Measurements from ENCODE around the gene NABP1. TPM values are rescaled to one million over a fixed set of nuclear protein-coding genes. Genes with fewer than 3 reads are reported as not detected.

The NABP1 gene
- total RNA-seq, 1 donor from 2014 or later, result 15.3 TPM

- Mint-ChIP-seq H3K27me3 (no peaks in the 10 kb centered on the region), H3K9me3 (no peaks in the 10 kb centered on the region), H3K4me3 (no peak overlapping the region), H3K4me1 (ENCODE audit: unreplicated experiment) (peaks cover 18% of the 10 kb centered on the region), H3K36me3 (peaks cover 4% of the 10 kb centered on the region), H3K27ac (no peak overlapping the region)
- no peak for DNase-seq (ENCODE audit: extremely low spot score, unreplicated experiment)
- TF ChIP-seq CTCF (conservative IDR thresholded peaks at IDR 0.05), result no peak
Measured at GRCh38 chr2:191692502-191693115, 14.7 kb downstream of the NABP1 start.

- H3K4me3 Mint-ChIP-seq, result no peak overlapping the region
- DNase-seq (ENCODE audit: extremely low spot score, unreplicated experiment), result no peak
- peaks cover 4% of the 10 kb centered on the region for H3K36me3 Mint-ChIP-seq
- H3K27ac Mint-ChIP-seq, result no peak overlapping the region
- no peaks in the 10 kb centered on the region for H3K27me3 Mint-ChIP-seq
- H3K9me3 Mint-ChIP-seq, result peaks cover 4% of the 10 kb centered on the region
- H3K4me1 Mint-ChIP-seq (ENCODE audit: unreplicated experiment), result peaks cover 18% of the 10 kb centered on the region
- TF ChIP-seq CTCF (conservative IDR thresholded peaks at IDR 0.05), result no peak
Measured at GRCh38 chr2:191693166-191693565, 15.2 kb downstream of the NABP1 start.

GRCh38 chr2:191693778-191694177, 15.8 kb downstream of the NABP1 start:
- no peak for DNase-seq (ENCODE audit: extremely low spot score, unreplicated experiment)
- Mint-ChIP-seq H3K27me3 (no peaks in the 10 kb centered on the region), H3K4me3 (no peak overlapping the region), H3K9me3 (peaks cover 4% of the 10 kb centered on the region), H3K4me1 (ENCODE audit: unreplicated experiment) (peaks cover 13% of the 10 kb centered on the region), H3K36me3 (no peaks in the 10 kb centered on the region), H3K27ac (no peak overlapping the region)
- no peak for TF ChIP-seq CTCF (conservative IDR thresholded peaks at IDR 0.05)

GRCh38 chr2:191696001-191696400, 18.1 kb downstream of the NABP1 start:
- Mint-ChIP-seq H3K9me3 (peaks cover 4% of the 10 kb centered on the region), H3K36me3 (no peaks in the 10 kb centered on the region), H3K27ac (no peak overlapping the region), H3K27me3 (no peaks in the 10 kb centered on the region), H3K4me3 (no peak overlapping the region), H3K4me1 (ENCODE audit: unreplicated experiment) (peaks cover under 1% of the 10 kb centered on the region)
- no peak for TF ChIP-seq CTCF (conservative IDR thresholded peaks at IDR 0.05)
- no peak for DNase-seq (ENCODE audit: extremely low spot score, unreplicated experiment)

GRCh38 chr2:191696966-191697365, 19.0 kb downstream of the NABP1 start:
- Mint-ChIP-seq H3K36me3 (no peaks in the 10 kb centered on the region), H3K4me1 (ENCODE audit: unreplicated experiment) (peaks cover 8% of the 10 kb centered on the region), H3K27ac (no peak overlapping the region), H3K27me3 (no peaks in the 10 kb centered on the region), H3K9me3 (peaks cover 4% of the 10 kb centered on the region), H3K4me3 (no peak overlapping the region)
- DNase-seq (ENCODE audit: extremely low spot score, unreplicated experiment), result no peak
- TF ChIP-seq CTCF (conservative IDR thresholded peaks at IDR 0.05), result no peak

GRCh38 chr2:191697870-191698269, 19.9 kb downstream of the NABP1 start:
- H3K4me3 Mint-ChIP-seq, result no peak overlapping the region
- H3K36me3 Mint-ChIP-seq, result no peaks in the 10 kb centered on the region
- H3K27me3 Mint-ChIP-seq, result no peaks in the 10 kb centered on the region
- H3K27ac Mint-ChIP-seq, result no peak overlapping the region
- H3K4me1 Mint-ChIP-seq (ENCODE audit: unreplicated experiment), result peaks cover 8% of the 10 kb centered on the region
- DNase-seq (ENCODE audit: extremely low spot score, unreplicated experiment), result no peak
- H3K9me3 Mint-ChIP-seq, result peaks cover 4% of the 10 kb centered on the region
- no peak for TF ChIP-seq CTCF (conservative IDR thresholded peaks at IDR 0.05)
